GM12872 (cell line): Measurements from ENCODE around the gene CA11.

Experiments
- CTCF ChIP-seq: IDR thresholded peaks from 3 replicates; pipeline ENCODE4 v1.5.1; 2011; ENCODE audit warnings: low read depth, mild to moderate bottlenecking, low read length, moderate library complexity; ENCODE audit not compliant: insufficient read depth

CA11 gene

GRCh38 chr19:48680436-48681126 is 34.6 kb upstream of the CA11 start:
- no peak for TF ChIP-seq CTCF

- TF ChIP-seq CTCF = no peak
Observed at GRCh38 chr19:48678201-48678600, 32.2 kb upstream of the CA11 start.

GRCh38 chr19:48676887-48677286 is 30.9 kb upstream of the CA11 start:
- TF ChIP-seq CTCF = no peak

- no peak for TF ChIP-seq CTCF
Observed at GRCh38 chr19:48676487-48676886, 30.5 kb upstream of the CA11 start.

- TF ChIP-seq CTCF = peak; percentile 89
Observed at GRCh38 chr19:48674921-48675824, 29.2 kb upstream of the CA11 start.

- TF ChIP-seq CTCF = no peak
Observed at GRCh38 chr19:48674216-48674809, 28.3 kb upstream of the CA11 start.

GRCh38 chr19:48673436-48674100 is 27.6 kb upstream of the CA11 start:
- TF ChIP-seq CTCF = no peak
